Measurements from ENCODE around the gene ARAP1. TPM values are rescaled to one million over a fixed set of nuclear protein-coding genes. Genes with fewer than 3 reads are reported as not detected.

ARAP1 gene
- total RNA-seq, 1 donor from 2014 or later, result 79.0 TPM

DNA sequence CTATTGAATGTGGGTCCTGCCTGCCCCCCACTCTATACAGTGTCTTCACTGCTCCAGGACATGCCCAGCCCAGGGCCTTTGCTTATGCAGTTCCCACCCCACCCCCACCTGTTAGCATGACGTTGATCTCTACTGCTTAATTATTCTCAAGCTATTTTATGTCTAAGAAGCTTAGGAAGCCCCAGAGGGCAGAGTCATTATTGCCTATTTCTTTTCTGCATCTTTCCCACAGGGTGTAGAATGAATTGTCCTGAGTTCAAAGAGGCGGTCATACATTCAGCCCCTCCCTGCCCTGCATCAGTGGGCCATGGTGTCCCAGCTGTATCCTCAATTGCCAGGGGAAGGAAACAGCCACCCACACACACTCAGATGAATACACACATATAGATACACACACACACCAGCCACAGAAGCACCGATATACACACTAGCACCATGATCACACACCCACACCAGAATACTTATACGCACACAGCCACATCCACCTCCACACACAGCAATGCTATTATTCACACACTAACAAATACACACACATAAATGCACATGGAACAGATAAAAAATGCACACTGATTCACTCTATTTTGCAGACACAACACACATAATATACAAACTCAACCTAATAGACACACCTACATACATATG, 79.5 kb downstream of the ARAP1 start:
- Mint-ChIP-seq H3K27ac (ENCODE audit: unreplicated experiment) (no peak overlapping the region), H3K4me3 (no peak overlapping the region), H3K36me3 (ENCODE audit: low read depth) (no peaks in the 10 kb centered on the region), H3K9me3 (no peaks in the 10 kb centered on the region), H3K4me1 (peaks cover 29% of the 10 kb centered on the region), H3K27me3 (ENCODE audit: low read depth) (peaks cover 69% of the 10 kb centered on the region)
- DNase-seq (ENCODE audit: low read depth, low spot score), result no peak
- TF ChIP-seq, protein P1, sequence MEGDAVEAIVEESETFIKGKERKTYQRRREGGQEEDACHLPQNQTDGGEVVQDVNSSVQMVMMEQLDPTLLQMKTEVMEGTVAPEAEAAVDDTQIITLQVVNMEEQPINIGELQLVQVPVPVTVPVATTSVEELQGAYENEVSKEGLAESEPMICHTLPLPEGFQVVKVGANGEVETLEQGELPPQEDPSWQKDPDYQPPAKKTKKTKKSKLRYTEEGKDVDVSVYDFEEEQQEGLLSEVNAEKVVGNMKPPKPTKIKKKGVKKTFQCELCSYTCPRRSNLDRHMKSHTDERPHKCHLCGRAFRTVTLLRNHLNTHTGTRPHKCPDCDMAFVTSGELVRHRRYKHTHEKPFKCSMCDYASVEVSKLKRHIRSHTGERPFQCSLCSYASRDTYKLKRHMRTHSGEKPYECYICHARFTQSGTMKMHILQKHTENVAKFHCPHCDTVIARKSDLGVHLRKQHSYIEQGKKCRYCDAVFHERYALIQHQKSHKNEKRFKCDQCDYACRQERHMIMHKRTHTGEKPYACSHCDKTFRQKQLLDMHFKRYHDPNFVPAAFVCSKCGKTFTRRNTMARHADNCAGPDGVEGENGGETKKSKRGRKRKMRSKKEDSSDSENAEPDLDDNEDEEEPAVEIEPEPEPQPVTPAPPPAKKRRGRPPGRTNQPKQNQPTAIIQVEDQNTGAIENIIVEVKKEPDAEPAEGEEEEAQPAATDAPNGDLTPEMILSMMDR (conservative IDR thresholded peaks at IDR 0.05), result no peak

DNA sequence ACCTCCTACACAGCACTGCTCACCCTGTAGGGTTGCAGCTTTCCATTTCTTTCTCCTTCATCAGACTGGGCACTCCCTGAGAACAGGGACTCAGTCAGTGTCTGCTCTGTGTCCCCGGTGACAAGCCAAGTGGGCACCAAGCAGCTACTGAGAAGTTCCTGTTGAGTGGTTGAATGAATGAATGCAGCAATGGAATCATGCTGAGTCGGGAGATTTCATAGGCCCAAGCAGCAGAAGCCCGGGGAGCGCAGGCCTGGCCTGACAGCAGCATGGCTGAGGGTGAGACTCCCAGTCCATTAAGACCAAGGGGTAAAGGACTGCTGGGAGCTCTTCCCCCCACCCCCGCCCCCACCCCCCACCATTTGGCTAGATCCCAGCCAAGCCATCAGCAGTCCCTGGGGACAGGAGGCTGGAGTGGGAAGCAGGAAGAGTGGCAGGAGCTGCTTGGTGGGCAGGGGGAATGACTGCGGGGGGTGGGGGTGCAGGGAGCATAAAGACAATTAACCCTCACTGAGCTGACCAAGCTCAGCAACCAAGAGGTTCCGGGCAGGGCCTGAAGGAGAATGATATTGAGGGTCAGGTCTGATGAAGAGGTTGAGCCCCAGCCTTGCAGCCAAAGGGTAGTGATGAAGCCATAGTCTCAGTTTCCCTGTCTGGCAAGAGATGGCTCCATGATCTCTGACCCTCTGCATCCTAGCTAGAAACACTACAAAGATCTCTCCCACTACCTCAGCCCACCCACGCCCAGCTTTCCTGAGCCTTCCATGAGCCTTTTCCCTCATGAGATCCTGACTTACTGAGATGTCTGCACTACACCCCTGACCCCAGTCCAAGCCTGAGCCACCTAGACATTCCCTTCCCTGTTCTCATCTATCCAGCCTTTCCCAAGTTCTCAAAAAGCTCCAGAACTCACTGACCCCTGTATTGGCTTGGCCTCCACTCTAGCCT, 80.8 kb downstream of the ARAP1 start:
- TF ChIP-seq, protein P1 (conservative IDR thresholded peaks at IDR 0.05), result no peak
- H3K36me3 Mint-ChIP-seq (ENCODE audit: low read depth), result no peaks in the 10 kb centered on the region
- DNase-seq (ENCODE audit: low read depth, low spot score), result no peak
- peaks cover 6% of the 10 kb centered on the region for H3K9me3 Mint-ChIP-seq
- H3K4me3 Mint-ChIP-seq, result no peak overlapping the region
- no peak overlapping the region for H3K27ac Mint-ChIP-seq (ENCODE audit: unreplicated experiment)
- peaks cover 56% of the 10 kb centered on the region for H3K27me3 Mint-ChIP-seq (ENCODE audit: low read depth)
- H3K4me1 Mint-ChIP-seq, result peaks cover 23% of the 10 kb centered on the region

DNA sequence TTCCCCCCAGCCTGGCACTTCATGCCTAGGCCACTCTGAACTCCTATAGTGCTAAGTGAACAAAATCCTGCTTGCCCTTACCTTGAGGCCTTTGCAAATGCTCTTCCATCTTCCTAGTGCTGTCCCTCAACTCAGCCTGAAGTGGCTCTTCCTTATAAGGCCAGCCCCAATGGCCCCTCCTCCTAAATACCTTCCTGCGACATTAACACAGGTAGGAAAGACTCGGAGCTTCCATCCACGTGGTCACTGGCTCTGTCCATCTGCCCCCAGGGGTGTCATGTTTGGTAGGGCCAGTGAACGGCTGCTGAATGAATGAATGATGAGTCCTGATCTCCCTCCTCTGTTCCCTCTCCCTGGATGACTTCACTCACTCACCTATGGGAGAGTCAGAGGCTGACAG, 82.2 kb downstream of the ARAP1 start:
- peaks cover 23% of the 10 kb centered on the region for H3K4me1 Mint-ChIP-seq
- H3K9me3 Mint-ChIP-seq, result peaks cover 6% of the 10 kb centered on the region
- H3K27me3 Mint-ChIP-seq (ENCODE audit: low read depth), result peaks cover 45% of the 10 kb centered on the region
- no peak overlapping the region for H3K4me3 Mint-ChIP-seq
- no peaks in the 10 kb centered on the region for H3K36me3 Mint-ChIP-seq (ENCODE audit: low read depth)
- no peak for DNase-seq (ENCODE audit: low read depth, low spot score)
- TF ChIP-seq, protein P1 (conservative IDR thresholded peaks at IDR 0.05), result no peak
- H3K27ac Mint-ChIP-seq (ENCODE audit: unreplicated experiment), result no peak overlapping the region

DNA sequence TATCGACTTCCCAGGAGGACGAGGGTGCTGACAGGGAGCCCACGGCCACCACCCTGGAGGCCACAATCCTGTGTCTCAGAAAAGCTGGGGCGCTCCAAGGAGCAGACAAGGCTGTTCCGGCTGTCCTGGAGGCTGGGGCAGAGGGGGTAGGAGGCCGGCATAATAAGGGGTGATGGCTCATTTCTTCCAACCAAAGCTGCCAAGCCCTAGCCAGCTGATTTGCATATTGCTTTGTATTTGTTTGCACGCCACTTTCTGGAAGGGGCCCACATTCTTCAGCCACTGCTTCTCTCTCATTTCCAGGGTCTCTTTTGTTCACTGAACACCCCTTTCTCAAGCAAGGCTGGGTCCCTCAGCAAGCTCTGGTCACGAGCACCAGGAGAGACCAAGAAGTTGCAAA, 82.7 kb downstream of the ARAP1 start:
- Mint-ChIP-seq H3K27me3 (ENCODE audit: low read depth) (peaks cover 39% of the 10 kb centered on the region), H3K27ac (ENCODE audit: unreplicated experiment) (no peak overlapping the region), H3K4me3 (no peak overlapping the region), H3K4me1 (peaks cover 21% of the 10 kb centered on the region), H3K36me3 (ENCODE audit: low read depth) (no peaks in the 10 kb centered on the region), H3K9me3 (peaks cover 6% of the 10 kb centered on the region)
- DNase-seq (ENCODE audit: low read depth, low spot score), result no peak
- TF ChIP-seq, protein P1 (conservative IDR thresholded peaks at IDR 0.05), result no peak

DNA sequence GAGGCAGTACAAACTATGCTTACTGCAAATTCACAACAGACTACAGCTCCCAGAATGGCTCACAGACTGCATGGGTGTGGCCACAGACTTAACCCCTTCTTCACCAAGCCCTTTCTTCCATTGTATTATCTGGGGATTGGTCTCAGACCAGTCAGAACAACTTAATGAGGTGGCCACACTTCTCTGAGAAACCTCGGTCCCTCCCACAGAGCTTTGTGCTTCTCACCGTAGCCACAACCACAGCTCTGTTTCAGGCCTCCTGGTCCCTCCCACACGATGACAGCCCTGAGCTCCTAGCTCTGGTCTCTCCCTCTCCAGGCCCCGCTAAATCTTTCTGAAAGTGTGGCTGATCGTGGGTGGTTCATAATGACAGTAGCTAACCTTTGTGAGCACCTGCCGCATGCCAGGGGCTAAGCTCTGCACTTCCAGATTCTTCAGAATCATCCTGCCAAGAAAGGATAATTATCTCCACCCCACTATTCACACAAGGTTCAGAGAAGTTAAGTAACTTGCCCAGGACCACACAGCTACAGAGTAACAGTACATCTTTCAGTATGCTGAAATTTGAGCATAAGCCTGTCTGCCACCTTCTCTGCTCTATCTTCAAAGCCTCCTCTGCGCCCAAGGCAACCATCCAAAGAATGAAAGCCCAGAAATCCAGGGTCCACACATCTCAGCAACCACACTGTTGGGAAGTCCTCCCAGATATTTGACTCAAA, 83.4 kb downstream of the ARAP1 start:
- H3K4me3 Mint-ChIP-seq, result no peak overlapping the region
- peaks cover 6% of the 10 kb centered on the region for H3K9me3 Mint-ChIP-seq
- H3K27ac Mint-ChIP-seq (ENCODE audit: unreplicated experiment), result no peak overlapping the region

More for the DNA sequence above, 83.4 kb downstream of the ARAP1 start:
- no peak for DNase-seq (ENCODE audit: low read depth, low spot score)
- TF ChIP-seq, protein P1 (conservative IDR thresholded peaks at IDR 0.05), result no peak
- peaks cover 17% of the 10 kb centered on the region for H3K4me1 Mint-ChIP-seq
- peaks cover 32% of the 10 kb centered on the region for H3K27me3 Mint-ChIP-seq (ENCODE audit: low read depth)
- no peaks in the 10 kb centered on the region for H3K36me3 Mint-ChIP-seq (ENCODE audit: low read depth)

Measured in neural crest cell (in vitro differentiated cells).